Hippocampal formation (tissue), 2 donors: Measurements from ENCODE around the gene CCL2.
"Not testable (repeated sequence)": the region's sequence is repeated elsewhere in the genome, so short reads cannot be mapped to it uniquely, and the experiment has no call there.

Source experiments
- DNase-seq, 2 donors: peaks; one replicate each; lab custom pipeline; 2025; lab: John Stamatoyannopoulos, UW

CCL2 gene

DNA sequence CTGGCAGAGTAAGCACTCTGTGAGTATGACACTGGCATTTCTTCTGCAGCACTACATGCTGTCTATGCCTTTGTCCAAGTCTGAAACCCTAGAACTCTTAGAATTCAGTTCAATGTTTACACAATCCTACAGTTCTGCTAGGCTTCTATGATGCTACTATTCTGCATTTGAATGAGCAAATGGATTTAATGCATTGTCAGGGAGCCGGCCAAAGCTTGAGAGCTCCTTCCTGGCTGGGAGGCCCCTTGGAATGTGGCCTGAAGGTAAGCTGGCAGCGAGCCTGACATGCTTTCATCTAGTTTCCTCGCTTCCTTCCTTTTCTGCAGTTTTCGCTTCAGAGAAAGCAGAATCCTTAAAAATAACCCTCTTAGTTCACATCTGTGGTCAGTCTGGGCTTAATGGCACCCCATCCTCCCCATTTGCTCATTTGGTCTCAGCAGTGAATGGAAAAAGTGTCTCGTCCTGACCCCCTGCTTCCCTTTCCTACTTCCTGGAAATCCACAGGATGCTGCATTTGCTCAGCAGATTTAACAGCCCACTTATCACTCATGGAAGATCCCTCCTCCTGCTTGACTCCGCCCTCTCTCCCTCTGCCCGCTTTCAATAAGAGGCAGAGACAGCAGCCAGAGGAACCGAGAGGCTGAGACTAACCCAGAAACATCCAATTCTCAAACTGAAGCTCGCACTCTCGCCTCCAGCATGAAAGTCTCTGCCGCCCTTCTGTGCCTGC is at the start of gene CCL2:
TSS of gene CCL2 (plus strand) at position 635 of the 730 bp plus-strand sequence. CDS start at position 700, 65 bp downstream.
- peak; percentile 5 to 30 for DNase-seq

GRCh38 chr17:34205401-34205800 is 49.7 kb upstream of the CCL2 start:
- no peak for DNase-seq

DNA sequence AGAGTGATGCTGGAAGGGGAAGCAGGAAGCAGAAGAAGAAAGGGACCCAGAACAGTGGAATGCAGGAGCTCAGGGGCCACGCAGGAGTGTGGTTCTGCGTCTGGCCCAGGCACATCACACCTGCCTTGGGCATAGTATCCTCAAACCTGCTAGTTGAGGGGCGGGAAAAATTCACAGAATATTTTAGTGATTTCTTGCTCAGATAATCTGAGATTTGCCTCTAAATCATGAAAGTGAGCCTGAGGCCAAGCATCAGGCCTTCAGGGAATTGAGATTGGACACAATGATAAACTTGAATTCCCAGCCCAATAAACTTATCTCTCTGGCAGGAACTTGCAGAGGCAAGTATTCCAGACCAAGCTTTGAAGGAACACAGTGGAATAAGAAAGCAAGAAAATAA is 48.5 kb upstream of the CCL2 start:
- DNase-seq = no peak

- DNase-seq = no peak
Measured at GRCh38 chr17:34207572-34207971, 47.5 kb upstream of the CCL2 start.

GRCh38 chr17:34218748-34219147 is 36.3 kb upstream of the CCL2 start:
- no peak for DNase-seq

DNA sequence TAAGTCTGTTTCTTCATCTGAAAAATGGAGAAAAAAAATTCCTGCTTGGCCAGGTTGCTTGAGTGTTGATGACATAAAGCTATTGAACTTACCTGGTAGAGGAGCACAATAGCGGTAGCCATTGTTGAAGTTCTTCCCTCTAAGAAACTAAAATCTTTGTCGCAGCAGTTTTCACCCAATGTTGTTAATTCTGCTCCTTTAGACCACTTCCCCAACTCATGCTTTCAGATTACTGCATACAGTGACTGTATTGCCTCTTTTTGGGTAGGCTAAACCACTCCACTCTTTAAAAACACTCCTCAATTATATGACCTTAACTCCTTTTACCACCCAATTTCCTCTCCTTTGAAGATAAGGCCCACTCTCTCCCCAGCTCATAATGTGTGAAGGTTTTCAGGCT is 35.7 kb upstream of the CCL2 start:
- DNase-seq = no peak

- no peak for DNase-seq
Measured at GRCh38 chr17:34220045-34220751, 34.9 kb upstream of the CCL2 start.

DNA sequence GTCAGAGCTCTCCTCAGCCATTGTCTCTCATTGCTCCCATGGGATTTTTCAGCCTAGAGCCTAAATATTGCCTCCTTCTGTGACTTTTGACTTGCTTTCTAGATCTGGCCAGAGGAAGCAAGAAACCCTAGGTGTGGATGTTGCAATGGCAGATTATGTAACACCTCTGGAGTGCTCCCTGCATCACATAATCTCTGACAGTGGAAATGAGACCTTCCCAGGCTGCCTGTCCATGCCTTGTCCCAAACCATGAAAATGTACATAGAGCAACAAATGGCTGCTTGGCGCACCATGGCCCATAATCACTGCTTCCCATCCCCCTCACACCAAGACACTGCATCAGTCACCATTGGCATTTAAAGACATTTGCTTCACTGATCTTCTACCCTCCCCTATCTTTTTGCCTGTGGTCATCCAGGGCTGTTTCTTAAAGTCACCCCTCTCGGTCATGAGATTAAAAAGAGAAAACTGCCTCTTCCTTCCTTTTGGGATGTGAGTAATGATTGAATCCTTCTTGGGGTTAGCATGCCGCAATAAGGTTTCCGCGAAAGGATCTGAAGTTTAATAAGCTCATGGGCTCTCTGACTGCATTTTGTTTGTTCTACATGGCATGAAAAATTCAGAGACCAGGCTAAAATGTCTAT is 34.2 kb upstream of the CCL2 start:
- no peak for DNase-seq

- no peak for DNase-seq
Measured at GRCh38 chr17:34221411-34221810, 33.7 kb upstream of the CCL2 start.

GRCh38 chr17:34222722-34223497 is 32.2 kb upstream of the CCL2 start:
- DNase-seq = no peak

- no peak for DNase-seq
Measured at GRCh38 chr17:34225046-34225445, 30.0 kb upstream of the CCL2 start.

GRCh38 chr17:34226011-34226743 is 28.9 kb upstream of the CCL2 start:
- DNase-seq = no peak

- DNase-seq = no peak
Measured at GRCh38 chr17:34226744-34227034, 28.4 kb upstream of the CCL2 start.

DNA sequence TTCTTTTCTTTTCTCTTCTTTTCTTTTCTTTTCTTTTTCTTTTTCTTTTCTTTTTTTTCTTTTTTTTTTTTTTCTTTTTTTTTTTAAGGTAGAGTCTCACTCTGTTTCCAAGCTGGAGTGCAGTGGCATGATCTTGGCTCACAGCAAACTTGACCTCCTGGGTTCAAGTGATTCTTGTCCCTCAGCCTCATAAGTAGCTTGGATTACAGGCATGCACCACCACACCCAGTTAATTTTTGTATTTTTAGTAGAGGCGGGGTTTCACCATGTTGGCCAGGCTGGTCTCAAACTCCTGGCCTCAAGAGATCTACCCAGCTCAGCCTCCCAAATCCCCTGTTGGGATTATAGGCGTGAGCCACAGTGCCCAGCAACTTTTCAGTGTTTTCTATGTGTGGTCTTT is 27.8 kb upstream of the CCL2 start:
- DNase-seq = not testable (repeated sequence)

DNA sequence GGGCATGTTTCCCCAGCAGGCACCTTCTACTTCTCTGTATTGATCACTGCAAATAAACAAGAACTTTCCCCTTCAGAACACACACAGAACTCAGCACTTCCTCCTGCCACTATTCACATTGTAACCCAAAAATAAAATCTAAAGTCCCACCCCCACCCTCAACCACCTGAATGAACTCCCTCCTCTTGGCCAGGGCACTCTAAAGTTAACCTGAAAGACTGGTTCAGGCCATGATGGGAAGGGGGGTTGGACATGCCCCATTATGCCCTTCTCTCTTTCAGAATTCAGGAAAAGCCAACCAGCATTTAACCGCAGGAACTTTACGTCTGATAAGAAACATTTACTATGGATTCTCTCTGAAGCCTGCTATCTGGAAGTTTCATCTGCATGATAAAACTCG is 27.4 kb upstream of the CCL2 start:
- no peak for DNase-seq

DNA sequence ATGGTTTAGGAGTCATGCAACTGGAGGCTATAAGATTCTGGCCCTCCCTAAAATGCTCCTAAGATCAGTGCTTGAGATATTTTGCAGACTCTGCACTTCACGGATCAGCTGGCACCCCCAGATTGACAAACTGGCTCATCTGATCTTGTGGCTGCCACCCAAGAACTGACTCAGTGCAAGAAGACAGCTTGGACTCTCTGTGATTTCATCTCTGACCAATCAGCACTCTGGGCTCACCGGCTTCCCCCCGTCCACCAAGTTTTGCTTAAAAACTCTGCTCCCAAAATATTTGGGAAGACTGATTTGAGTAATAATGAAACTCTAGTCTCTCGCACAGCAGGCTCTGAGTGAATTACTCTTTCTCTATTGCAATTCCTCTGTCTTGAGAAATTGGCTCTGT is 26.3 kb upstream of the CCL2 start:
- no peak for DNase-seq

- no peak for DNase-seq
Measured at GRCh38 chr17:34230342-34230741, 24.7 kb upstream of the CCL2 start.

GRCh38 chr17:34234616-34235015 is 20.5 kb upstream of the CCL2 start:
- DNase-seq = no peak

GRCh38 chr17:34235389-34236028 is 19.6 kb upstream of the CCL2 start:
- no peak for DNase-seq

- no peak for DNase-seq
Measured at GRCh38 chr17:34236281-34236892, 18.7 kb upstream of the CCL2 start.

- DNase-seq = no peak
Measured at GRCh38 chr17:34237458-34237857, 17.6 kb upstream of the CCL2 start.
